HEK293 (cell line): ENCODE data around the gene C1orf52.

Source experiments
- CTCF ChIA-PET: fragments of 350-600 bp; formaldehyde crosslinking; extraction: SDS; loops from one replicate; lab custom pipeline; 2021; ENCODE audit warnings: antibody characterized with exemption; lab: Yijun Ruan, JAX
- POLR2A ChIA-PET: fragments of 300-600 bp; formaldehyde crosslinking; extraction: SDS; loops from one replicate; lab custom pipeline; 2020; ENCODE audit warnings: antibody characterized with exemption, inconsistent platforms; lab: Yijun Ruan, JAX
- H3K27ac ChIP-seq: fragments of 200-500 bp; sonication (Bioruptor generic); 2 replicates; pipeline ENCODE4 v1.5.1; 2014; ENCODE audit warnings: low read depth, low read length, control low read depth, inconsistent platforms; ENCODE audit errors: extremely low read depth
- H3K36me3 ChIP-seq, 2 experiments: fragments of 200-500 bp in 1 of 2; sonication (Bioruptor generic) in 1 of 2; 1 replicate in 1 of 2; 2 replicates in 1 of 2; pipeline ENCODE4 v1.5.1; 2014 to 2017; ENCODE audit warnings: inconsistent platforms in 2 of 2, low read length in 2 of 2; ENCODE audit not compliant: control insufficient read depth in 2 of 2, insufficient read depth in 1 of 2
- H3K4me1 ChIP-seq: fragments of 200-500 bp; sonication (Bioruptor generic); 2 replicates; pipeline ENCODE4 v1.5.1; 2014; ENCODE audit warnings: mild to moderate bottlenecking, low read length, inconsistent platforms; ENCODE audit not compliant: control insufficient read depth, insufficient read depth
- H3K4me3 ChIP-seq: 2 replicates; pipeline ENCODE4 v1.5.1; 2011; ENCODE audit warnings: low read depth, mild to moderate bottlenecking, control low read depth, low read length, moderate library complexity
- H3K9me3 ChIP-seq: fragments of 200-500 bp; sonication (Bioruptor generic); 2 replicates; pipeline ENCODE4 v1.5.1; 2014; ENCODE audit warnings: low read depth, low read length, inconsistent platforms; ENCODE audit not compliant: control insufficient read depth, insufficient read depth
- GLIS1 ChIP-seq: fragments of 450-650 bp; formaldehyde crosslinking; IDR thresholded peaks from 2 replicates; pipeline ENCODE4 v1.5.1; 2016; ENCODE audit warnings: missing biosample characterization, missing genetic modification characterization
- GLIS2 ChIP-seq: fragments of 450-650 bp; formaldehyde crosslinking; IDR thresholded peaks from 2 replicates; pipeline ENCODE4 v1.5.1; 2016; ENCODE audit warnings: missing biosample characterization, missing genetic modification characterization
- IKZF3 ChIP-seq: fragments of 450-650 bp; IDR thresholded peaks from 2 replicates; pipeline ENCODE4 v1.5.0; 2018; ENCODE audit warnings: missing biosample characterization, mild to moderate bottlenecking, missing genetic modification characterization, moderate library complexity
- KLF1 ChIP-seq: fragments of 450-650 bp; formaldehyde crosslinking; IDR thresholded peaks from 2 replicates; pipeline ENCODE4 v1.5.1; 2016; ENCODE audit warnings: missing biosample characterization, missing genetic modification characterization
- KLF10 ChIP-seq: fragments of 450-650 bp; IDR thresholded peaks from 2 replicates; pipeline ENCODE4 v1.5.1; 2018; ENCODE audit warnings: missing biosample characterization, mild to moderate bottlenecking, missing genetic modification characterization
- PRDM10 ChIP-seq: fragments of 450-650 bp; formaldehyde crosslinking; IDR thresholded peaks from 2 replicates; pipeline ENCODE4 v1.5.1; 2016; ENCODE audit warnings: missing biosample characterization, missing genetic modification characterization
- SP7 ChIP-seq: fragments of 450-650 bp; formaldehyde crosslinking; IDR thresholded peaks from 2 replicates; pipeline ENCODE4 v1.5.1; 2016; ENCODE audit warnings: missing biosample characterization, missing genetic modification characterization
- ZBTB21 ChIP-seq: fragments of 450-650 bp; formaldehyde crosslinking; IDR thresholded peaks from 2 replicates; pipeline ENCODE4 v1.5.1; 2017; ENCODE audit warnings: missing biosample characterization, missing genetic modification characterization
- ZFP3 ChIP-seq: fragments of 450-650 bp; formaldehyde crosslinking; IDR thresholded peaks from 2 replicates; pipeline ENCODE4 v1.5.1; 2016; ENCODE audit warnings: low read depth, missing biosample characterization, missing genetic modification characterization
- ZFP37 ChIP-seq: fragments of 450-650 bp; formaldehyde crosslinking; IDR thresholded peaks from 2 replicates; pipeline ENCODE4 v1.5.1; 2016; ENCODE audit warnings: missing biosample characterization, missing genetic modification characterization
- ZFP41 ChIP-seq: fragments of 450-650 bp; formaldehyde crosslinking; IDR thresholded peaks from 2 replicates; pipeline ENCODE4 v1.5.1; 2016; ENCODE audit warnings: missing biosample characterization, missing genetic modification characterization, borderline replicate concordance
- ZIC2 ChIP-seq: fragments of 450-650 bp; formaldehyde crosslinking; IDR thresholded peaks from 2 replicates; pipeline ENCODE4 v1.5.1; 2016; ENCODE audit warnings: missing biosample characterization, missing genetic modification characterization
- ZNF10 ChIP-seq: fragments of 450-650 bp; formaldehyde crosslinking; IDR thresholded peaks from 2 replicates; pipeline ENCODE4 v1.5.1; 2017; ENCODE audit warnings: missing biosample characterization, missing genetic modification characterization
- ZNF138 ChIP-seq: fragments of 450-650 bp; formaldehyde crosslinking; IDR thresholded peaks from 2 replicates; pipeline ENCODE4 v1.5.1; 2016; ENCODE audit warnings: missing biosample characterization, missing genetic modification characterization, borderline replicate concordance
- ZNF394 ChIP-seq: fragments of 450-650 bp; formaldehyde crosslinking; IDR thresholded peaks from 2 replicates; pipeline ENCODE4 v1.5.1; 2016; ENCODE audit warnings: missing biosample characterization, missing genetic modification characterization, mild to moderate bottlenecking, moderate library complexity, borderline replicate concordance
- ZNF433 ChIP-seq: fragments of 450-650 bp; formaldehyde crosslinking; IDR thresholded peaks from 2 replicates; pipeline ENCODE4 v1.5.1; 2016; ENCODE audit warnings: missing biosample characterization, missing genetic modification characterization, low read depth
- ZNF488 ChIP-seq: fragments of 450-650 bp; formaldehyde crosslinking; IDR thresholded peaks from 2 replicates; pipeline ENCODE4 v1.5.1; 2016; ENCODE audit warnings: missing biosample characterization, missing genetic modification characterization
- ZNF501 ChIP-seq: fragments of 450-650 bp; formaldehyde crosslinking; IDR thresholded peaks from 2 replicates; pipeline ENCODE4 v1.5.1; 2016; ENCODE audit warnings: missing biosample characterization, missing genetic modification characterization
- ZNF529 ChIP-seq: fragments of 450-650 bp; formaldehyde crosslinking; IDR thresholded peaks from 2 replicates; pipeline ENCODE4 v1.5.1; 2017; ENCODE audit warnings: missing genetic modification characterization, missing biosample characterization; ENCODE audit not compliant: insufficient replicate concordance
- ZNF558 ChIP-seq: fragments of 450-650 bp; formaldehyde crosslinking; IDR thresholded peaks from 2 replicates; pipeline ENCODE4 v1.5.1; 2016; ENCODE audit warnings: missing biosample characterization, missing genetic modification characterization
- ZNF621 ChIP-seq: fragments of 450-650 bp; formaldehyde crosslinking; IDR thresholded peaks from 2 replicates; pipeline ENCODE4 v1.5.1; 2017; ENCODE audit warnings: missing biosample characterization, missing genetic modification characterization
- ZNF654 ChIP-seq: fragments of 450-650 bp; formaldehyde crosslinking; IDR thresholded peaks from 2 replicates; pipeline ENCODE4 v1.5.1; 2016; ENCODE audit warnings: low read depth, missing biosample characterization, missing genetic modification characterization
- ZNF658 ChIP-seq: fragments of 450-650 bp; formaldehyde crosslinking; IDR thresholded peaks from 2 replicates; pipeline ENCODE4; 2016; ENCODE audit warnings: missing biosample characterization, missing genetic modification characterization
- ZNF677 ChIP-seq: fragments of 450-650 bp; IDR thresholded peaks from 2 replicates; pipeline ENCODE4 v1.5.0; 2018; ENCODE audit warnings: missing biosample characterization, mild to moderate bottlenecking, missing genetic modification characterization, moderate library complexity
- ZNF768 ChIP-seq: fragments of 450-650 bp; formaldehyde crosslinking; IDR thresholded peaks from 2 replicates; pipeline ENCODE4 v1.5.1; 2018; ENCODE audit warnings: missing biosample characterization, mild to moderate bottlenecking, missing genetic modification characterization
- ZNF830 ChIP-seq: fragments of 450-650 bp; IDR thresholded peaks from 2 replicates; pipeline ENCODE4 v1.5.0; 2018; ENCODE audit warnings: missing biosample characterization, missing genetic modification characterization, low read depth, mild to moderate bottlenecking, moderate library complexity
- ZSCAN18 ChIP-seq: fragments of 450-650 bp; formaldehyde crosslinking; IDR thresholded peaks from 2 replicates; pipeline ENCODE4 v1.5.1; 2016; ENCODE audit warnings: missing biosample characterization, missing genetic modification characterization
- ZSCAN5A ChIP-seq: fragments of 450-650 bp; formaldehyde crosslinking; IDR thresholded peaks from 2 replicates; pipeline ENCODE4 v1.5.1; 2016; ENCODE audit warnings: missing biosample characterization, missing genetic modification characterization
- ZXDB ChIP-seq: fragments of 450-650 bp; formaldehyde crosslinking; IDR thresholded peaks from 2 replicates; pipeline ENCODE4 v1.5.1; 2016; ENCODE audit warnings: missing biosample characterization, missing genetic modification characterization

Gene C1orf52

GRCh38 chr1:85307987-85308832 lies 48.7 kb upstream of the C1orf52 start (continued):
- peak; percentile 19; the same call in 1 of the 2 replicates for TF ChIP-seq ZNF394 (tag by site-specific recombination)
- TF ChIP-seq ZNF488 (tag by site-specific recombination): no peak
- peak; percentile 67 for TF ChIP-seq PRDM10 (tag by site-specific recombination)
- no peak for TF ChIP-seq ZFP3 (tag by site-specific recombination)
- TF ChIP-seq IKZF3 (tag by site-specific recombination): peak; percentile 71
- peak; percentile 44; the same call in 1 of the 2 replicates for TF ChIP-seq KLF10 (tag by site-specific recombination)
- TF ChIP-seq ZXDB: peak; percentile 36; the same call in 1 of the 2 replicates
- 0 out of 2 replicates have a peak, but pooled peaks have one; percentile 26 for TF ChIP-seq ZNF501 (tag by site-specific recombination)
- peak; percentile 29; the same call in 1 of the 2 replicates for TF ChIP-seq KLF1 (tag by site-specific recombination)
- no peak for TF ChIP-seq ZNF768
- 0 out of 2 replicates have a peak, but pooled peaks have one; percentile 20 for TF ChIP-seq ZNF558 (tag by site-specific recombination)
- TF ChIP-seq ZIC2 (tag by site-specific recombination): peak; percentile 79
- peak; percentile 99 for TF ChIP-seq ZNF654 (tag by site-specific recombination)
- TF ChIP-seq GLIS1 (tag by site-specific recombination): peak; percentile 75
- no peak for TF ChIP-seq ZFP37 (tag by site-specific recombination)
- TF ChIP-seq ZFP41 (tag by site-specific recombination): no peak
- no peak for TF ChIP-seq ZNF529 (tag by site-specific recombination)
- TF ChIP-seq ZNF621: no peak
- 0 out of 2 replicates have a peak, but pooled peaks have one; percentile 27 for TF ChIP-seq GLIS2 (tag by site-specific recombination)
- TF ChIP-seq ZNF10 (tag by site-specific recombination): no peak
- 0 out of 2 replicates have a peak, but pooled peaks have one; percentile 37 for TF ChIP-seq SP7 (tag by site-specific recombination)
- TF ChIP-seq, all 188 proteins: peak for 32

- H3K4me3 ChIP-seq: no peak overlapping the region
- ChIA-PET CTCF (interaction anchor here (0.6 to 3.5 kb wide), 4 partner anchors 362 to 544 kb away, joined by 3 to 9 read pairs (median 5); no protein-coding TSS in a partner anchor), POLR2A (no interaction called here)
- H3K9me3 ChIP-seq: no peaks in the 10 kb centered on the region
- no peak overlapping the region for H3K27ac ChIP-seq
- H3K4me1 ChIP-seq: 0 out of 2 replicates have a peak, but pooled peaks cover 3% of the 10 kb centered on the region
- H3K36me3 ChIP-seq: no peaks in the 10 kb centered on the region
- TF ChIP-seq ZBTB21 (no peak), GLIS1 (tag by site-specific recombination) (no peak), ZNF10 (tag by site-specific recombination) (no peak), ZNF138 (no peak), ZSCAN5A (tag by site-specific recombination) (no peak), ZSCAN18 (tag by site-specific recombination) (no peak), ZNF433 (no peak), ZNF677 (tag by site-specific recombination) (no peak), GLIS2 (tag by site-specific recombination) (no peak), ZNF658 (tag by site-specific recombination) (no peak), ZNF830 (no peak), ZXDB (no peak)
Measured at GRCh38 chr1:85306236-85306635, 46.8 kb upstream of the C1orf52 start.
